RWPE2 (cell line): ENCODE measurements around the gene RNF208.

Source experiments
- ATAC-seq: fragments of 200-7000 bp; cut with Tn5 transposase; 3 replicates; pipeline ENCODE4 v1.9.1; 2021; ENCODE audit warnings: low read depth
- DNase-seq: peaks from one replicate; pipeline ENCODE4 v3.0.0-alpha.2; 2020; ENCODE audit warnings: low spot score
- H3K27ac ChIP-seq: fragments of 450-650 bp; 2 replicates; pipeline ENCODE4 v1.5.1; 2017; ENCODE audit warnings: mild to moderate bottlenecking; ENCODE audit not compliant: poor library complexity, severe bottlenecking
- H3K27me3 ChIP-seq: fragments of 250-450 bp; sonication (Bioruptor Pico); 2 replicates; pipeline ENCODE4 v1.5.1; 2021; ENCODE audit warnings: mild to moderate bottlenecking, moderate library complexity; ENCODE audit not compliant: insufficient read depth, poor library complexity, severe bottlenecking
- H3K36me3 ChIP-seq: fragments of 250-450 bp; sonication (Bioruptor Pico); 2 replicates; pipeline ENCODE4 v1.5.1; 2020; ENCODE audit warnings: low read depth, mild to moderate bottlenecking, moderate library complexity
- H3K4me1 ChIP-seq: fragments of 250-450 bp; sonication (Bioruptor Pico); 2 replicates; pipeline ENCODE4 v1.5.1; 2021; ENCODE audit warnings: mild to moderate bottlenecking, moderate library complexity; ENCODE audit not compliant: insufficient read depth, poor library complexity, severe bottlenecking
- H3K4me3 ChIP-seq: fragments of 250-450 bp; sonication (Bioruptor Pico); 2 replicates; pipeline ENCODE4 v1.5.1; 2021; ENCODE audit warnings: mild to moderate bottlenecking, moderate library complexity; ENCODE audit not compliant: severe bottlenecking
- H3K9me3 ChIP-seq: fragments of 250-450 bp; sonication (Bioruptor Pico); 2 replicates; pipeline ENCODE4 v1.5.1; 2021; ENCODE audit warnings: mild to moderate bottlenecking, moderate library complexity; ENCODE audit not compliant: severe bottlenecking
- TF ChIP-seq, protein P1 (sequence below): fragments of 450-650 bp; IDR thresholded peaks from one replicate; pipeline ENCODE4 v1.5.1; 2017; ENCODE audit warnings: mild to moderate bottlenecking, moderate library complexity; ENCODE audit not compliant: poor library complexity, severe bottlenecking

RNF208 gene

DNA sequence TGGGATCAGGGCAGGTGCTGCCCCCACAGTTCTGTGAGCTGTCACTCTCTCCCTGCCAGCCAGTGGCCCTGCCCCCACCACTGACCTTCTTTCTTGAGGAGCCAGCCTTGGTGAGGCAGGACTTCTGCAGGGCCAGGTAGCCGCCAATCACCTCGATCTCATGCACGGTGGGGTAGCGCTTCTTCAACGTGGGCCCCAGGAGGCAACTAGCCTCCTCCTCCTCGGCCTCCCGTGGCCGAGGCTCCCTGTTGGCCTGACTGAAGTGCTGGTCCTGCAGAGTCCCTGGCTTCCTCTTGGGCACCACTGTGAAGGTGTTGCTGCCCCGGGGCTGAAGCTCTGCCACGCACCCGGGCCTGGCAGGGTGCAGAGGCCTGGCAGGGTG lies 23.1 kb downstream of the RNF208 start:
- Histone ChIP-seq H3K9me3 (no peaks in the 10 kb centered on the region), H3K4me1 (peaks cover 18% of the 10 kb centered on the region), H3K4me3 (no peak overlapping the region), H3K36me3 (peaks cover 1% of the 10 kb centered on the region; the same call in 1 of the 2 replicates), H3K27ac (no peak overlapping the region), H3K27me3 (no peaks in the 10 kb centered on the region)
- TF ChIP-seq, protein P1, sequence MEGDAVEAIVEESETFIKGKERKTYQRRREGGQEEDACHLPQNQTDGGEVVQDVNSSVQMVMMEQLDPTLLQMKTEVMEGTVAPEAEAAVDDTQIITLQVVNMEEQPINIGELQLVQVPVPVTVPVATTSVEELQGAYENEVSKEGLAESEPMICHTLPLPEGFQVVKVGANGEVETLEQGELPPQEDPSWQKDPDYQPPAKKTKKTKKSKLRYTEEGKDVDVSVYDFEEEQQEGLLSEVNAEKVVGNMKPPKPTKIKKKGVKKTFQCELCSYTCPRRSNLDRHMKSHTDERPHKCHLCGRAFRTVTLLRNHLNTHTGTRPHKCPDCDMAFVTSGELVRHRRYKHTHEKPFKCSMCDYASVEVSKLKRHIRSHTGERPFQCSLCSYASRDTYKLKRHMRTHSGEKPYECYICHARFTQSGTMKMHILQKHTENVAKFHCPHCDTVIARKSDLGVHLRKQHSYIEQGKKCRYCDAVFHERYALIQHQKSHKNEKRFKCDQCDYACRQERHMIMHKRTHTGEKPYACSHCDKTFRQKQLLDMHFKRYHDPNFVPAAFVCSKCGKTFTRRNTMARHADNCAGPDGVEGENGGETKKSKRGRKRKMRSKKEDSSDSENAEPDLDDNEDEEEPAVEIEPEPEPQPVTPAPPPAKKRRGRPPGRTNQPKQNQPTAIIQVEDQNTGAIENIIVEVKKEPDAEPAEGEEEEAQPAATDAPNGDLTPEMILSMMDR, result no peak
- DNase-seq, result no peak
- no peak for ATAC-seq

DNA sequence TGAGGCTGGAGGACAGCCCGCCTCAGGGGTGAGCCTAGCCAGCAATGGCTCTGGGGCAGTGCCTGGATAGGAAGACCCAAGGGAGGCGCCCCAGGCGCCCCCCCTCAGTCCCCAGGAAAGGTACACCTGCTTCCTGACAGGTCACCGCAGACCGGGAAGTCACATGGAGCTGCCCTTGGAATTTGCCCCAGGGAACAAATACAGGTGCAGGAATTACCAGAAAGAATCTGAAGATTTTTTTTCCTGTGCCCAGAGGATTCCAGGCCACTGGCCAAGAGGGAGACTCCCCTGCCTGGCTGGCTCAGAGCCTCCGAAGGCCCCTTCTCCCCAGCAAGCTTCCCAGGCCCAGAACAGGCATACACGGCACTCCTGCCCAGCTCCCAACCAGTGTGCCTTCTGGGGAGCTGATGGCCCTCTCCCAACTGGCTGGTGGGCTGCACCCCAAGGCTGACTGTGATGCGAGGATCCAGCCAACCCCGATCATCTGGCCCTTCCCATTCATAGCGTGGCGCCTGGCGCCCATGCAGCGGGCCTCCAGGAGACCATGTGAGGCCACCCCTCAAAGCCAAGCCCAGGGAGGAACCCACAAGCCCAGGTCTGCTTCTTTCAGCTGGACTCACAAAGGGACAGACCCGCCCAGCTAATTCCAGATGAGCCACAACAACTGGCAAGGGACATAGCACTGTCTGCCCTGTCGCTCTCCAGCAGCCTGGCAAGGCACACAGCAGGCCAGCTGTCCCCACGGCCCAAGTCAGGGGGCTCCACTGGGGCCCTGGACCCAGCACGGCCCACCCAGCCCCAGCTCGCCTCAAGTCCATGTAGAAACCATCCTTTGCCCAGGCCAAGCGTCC lies 23.8 kb downstream of the RNF208 start:
- ATAC-seq, result peak; percentile 3; the same call in 2 of the 3 replicates
- H3K27me3 ChIP-seq, result no peaks in the 10 kb centered on the region
- H3K9me3 ChIP-seq, result no peaks in the 10 kb centered on the region
- TF ChIP-seq, protein P1, result no peak
- no peak for DNase-seq
- H3K4me1 ChIP-seq, result peaks cover 18% of the 10 kb centered on the region
- H3K4me3 ChIP-seq, result no peak overlapping the region
- H3K36me3 ChIP-seq, result no peaks in the 10 kb centered on the region
- peak overlapping the region; percentile 16 for H3K27ac ChIP-seq

DNA sequence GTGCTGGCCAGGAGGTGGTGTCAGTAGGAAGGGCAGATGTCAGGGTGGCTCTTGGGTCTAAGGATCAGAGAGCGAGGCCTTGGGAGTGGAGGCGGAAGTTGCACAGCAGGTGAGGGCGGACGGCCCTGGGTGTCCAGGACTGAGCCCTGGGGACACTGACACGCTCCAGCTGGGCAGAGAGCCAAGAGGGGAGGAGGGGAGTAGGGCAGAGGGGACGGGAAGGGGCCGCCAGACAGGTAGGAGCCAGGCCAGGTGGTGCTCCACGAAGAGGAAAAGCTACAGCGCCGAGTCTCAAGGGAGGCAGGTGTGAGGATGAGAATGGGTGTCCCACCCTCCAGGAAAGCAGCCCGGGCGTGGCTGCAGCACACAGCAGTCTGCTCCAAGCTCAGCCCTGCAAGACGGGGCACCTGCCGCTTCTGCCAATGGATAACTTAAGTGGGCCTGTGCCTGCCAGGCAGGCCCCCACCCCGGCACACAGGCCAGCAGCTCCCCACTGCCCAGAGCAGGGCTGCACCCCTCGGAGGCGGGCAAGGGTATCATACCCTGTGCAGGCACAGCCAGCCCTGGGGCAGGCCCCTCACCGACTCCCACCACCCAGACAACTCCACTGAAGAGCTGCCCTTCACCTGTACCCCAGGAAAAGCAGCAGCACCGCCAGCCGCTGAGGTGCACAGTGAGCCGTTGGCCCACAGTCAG lies 26.4 kb downstream of the RNF208 start:
- Histone ChIP-seq H3K36me3 (peaks cover 6% of the 10 kb centered on the region; the same call in 1 of the 2 replicates), H3K27ac (peak overlapping the region; percentile 25), H3K27me3 (no peaks in the 10 kb centered on the region), H3K9me3 (no peaks in the 10 kb centered on the region), H3K4me1 (peaks cover 18% of the 10 kb centered on the region), H3K4me3 (no peak overlapping the region)
- ATAC-seq (peak; percentile 10; the same call in 1 of the 3 replicates), DNase-seq (no peak)
- TF ChIP-seq, protein P1, result no peak

DNA sequence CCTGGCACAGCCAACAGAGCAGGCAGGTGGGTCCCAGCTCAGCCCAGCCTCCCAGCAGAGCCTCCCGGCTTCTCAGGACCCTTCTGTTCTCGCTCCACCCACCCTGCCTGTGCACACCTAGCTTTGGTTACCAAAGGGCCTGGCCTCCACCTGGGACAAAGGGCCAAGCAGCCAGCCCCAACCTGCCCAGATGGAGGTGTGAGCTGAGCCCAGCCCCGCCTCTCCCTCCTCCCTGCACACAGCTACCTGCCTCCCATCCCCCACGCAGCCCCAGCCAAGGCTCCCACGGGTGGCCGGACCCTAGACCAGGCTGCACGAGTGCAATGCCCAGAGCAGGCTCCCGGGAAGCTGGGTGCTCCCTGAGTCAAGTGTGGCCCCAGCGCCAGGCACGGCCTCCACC lies 27.1 kb downstream of the RNF208 start:
- no peaks in the 10 kb centered on the region for H3K27me3 ChIP-seq
- H3K4me3 ChIP-seq, result no peak overlapping the region
- TF ChIP-seq, protein P1, result no peak
- ATAC-seq (peak; percentile 49), DNase-seq (no peak)
- peak overlapping the region; percentile 25 for H3K27ac ChIP-seq
- peaks cover 9% of the 10 kb centered on the region; the same call in 1 of the 2 replicates for H3K36me3 ChIP-seq
- no peaks in the 10 kb centered on the region for H3K9me3 ChIP-seq
- H3K4me1 ChIP-seq, result peaks cover 18% of the 10 kb centered on the region
